OCI-LY7 (cell line): Measurements from ENCODE around the gene CFAP70. TPM values are rescaled to one million over a fixed set of nuclear protein-coding genes. Genes with fewer than 3 reads are reported as not detected.
A peak's percentile ranks its signal among the peaks of the same experiment; 100 is the strongest.

Source experiments
- BruUV-seq: library from RNA; stranded (reverse); fragments of 400-500 nt; replicated peaks from 2 replicates; lab custom pipeline; 2021; lab: Mats Ljungman, UMichigan
- CTCF ChIA-PET: fragments of 300-600 bp; sonication (Branson Sonifier 250); formaldehyde crosslinking; loops from one replicate; lab custom pipeline; 2022; ENCODE audit warnings: antibody characterized with exemption; ENCODE audit not compliant: unreplicated experiment; lab: Charles Lee
- POLR2A ChIA-PET: fragments of 300-600 bp; sonication (Branson Sonifier 250); formaldehyde crosslinking; loops from one replicate; lab custom pipeline; 2022; ENCODE audit warnings: antibody characterized with exemption; lab: Charles Lee
- DNase-seq: peaks from one replicate; pipeline ENCODE4 v3.0.0-alpha.2; 2015; ENCODE audit warnings: low spot score
- H2AFZ ChIP-seq: fragments of 200-600 bp; sonication (generic), shearing (Covaris generic); 2 replicates; pipeline ENCODE4 v1.6.1; 2014; ENCODE audit warnings: mild to moderate bottlenecking, antibody characterized with exemption, low read length, moderate library complexity
- H3K27ac ChIP-seq: fragments of 200-600 bp; sonication (generic); 2 replicates; pipeline ENCODE4 v1.5.1; 2014; ENCODE audit warnings: mixed run types, low read depth, mild to moderate bottlenecking, moderate library complexity, low read length, inconsistent platforms; ENCODE audit not compliant: poor library complexity, severe bottlenecking
- H3K36me3 ChIP-seq: fragments of 200-600 bp; sonication (generic); 2 replicates; pipeline ENCODE4 v1.6.1; 2014; ENCODE audit warnings: mild to moderate bottlenecking, antibody characterized with exemption, low read length, moderate library complexity, mixed read lengths; ENCODE audit not compliant: insufficient read depth
- H3K4me1 ChIP-seq: fragments of 200-600 bp; sonication (generic); 2 replicates; pipeline ENCODE4 v1.5.1; 2014; ENCODE audit warnings: mild to moderate bottlenecking, low read length; ENCODE audit not compliant: insufficient read depth, poor library complexity, severe bottlenecking
- H3K4me2 ChIP-seq: fragments of 200-600 bp; sonication (generic); 2 replicates; pipeline ENCODE4 v1.6.1; 2014; ENCODE audit warnings: mild to moderate bottlenecking, low read length
- H3K4me3 ChIP-seq: fragments of 200-600 bp; sonication (generic); 2 replicates; pipeline ENCODE4 v1.5.1; 2014; ENCODE audit warnings: mild to moderate bottlenecking, low read depth, low read length; ENCODE audit not compliant: poor library complexity, severe bottlenecking
- H3K79me2 ChIP-seq: fragments of 200-600 bp; sonication (generic); 2 replicates; pipeline ENCODE4 v1.6.1; 2016; ENCODE audit warnings: low read depth, mild to moderate bottlenecking, low read length, moderate library complexity, mixed read lengths; ENCODE audit not compliant: insufficient read depth
- H3K9me2 ChIP-seq: fragments of 200-600 bp; sonication (generic); 2 replicates; pipeline ENCODE4 v1.6.1; 2016; ENCODE audit warnings: mild to moderate bottlenecking, low read length, mixed read lengths; ENCODE audit not compliant: insufficient read depth
- H3K9me3 ChIP-seq: fragments of 200-600 bp; sonication (generic); 2 replicates; pipeline ENCODE4 v1.6.1; 2014; ENCODE audit warnings: mild to moderate bottlenecking, mixed run types, low read length, mixed read lengths
- H4K20me1 ChIP-seq: fragments of 200-600 bp; sonication (generic); 2 replicates; pipeline ENCODE4 v1.6.1; 2014; ENCODE audit warnings: mild to moderate bottlenecking, antibody characterized with exemption, low read length, moderate library complexity, mixed read lengths; ENCODE audit not compliant: insufficient read depth
- CTCF ChIP-seq: fragments of 200-600 bp; sonication (generic); conservative IDR thresholded peaks from 2 replicates; pipeline ENCODE4 v1.5.1; 2014; ENCODE audit warnings: mild to moderate bottlenecking, antibody characterized with exemption, low read length, moderate library complexity, mixed read lengths
- EZH2phosphoT487 ChIP-seq: fragments of 200-600 bp; sonication (generic); IDR thresholded peaks from 2 replicates; pipeline ENCODE4 v1.6.1; 2018; ENCODE audit warnings: low read depth, borderline replicate concordance, mild to moderate bottlenecking, mixed run types, antibody characterized with exemption, low read length, moderate library complexity, mixed read lengths
- intact Hi-C: fragments of 100-400 bp; cut with micrococcal nuclease; formaldehyde crosslinking; loops from one replicate; pipeline ENCODE4 v1.10.0; 2022; ENCODE audit not compliant: unreplicated experiment
- total RNA-seq, 2 experiments: library from RNA; depleted of rRNA in 1 of 2; stranded (reverse); fragments of >200 nt in 1 of 2; shearing (Covaris generic) in 1 of 2; gene quantifications; 2 replicates each; pipeline ENCODE4 v1.2.3, GENCODE V29; 2014 to 2022

CFAP70 gene
- total RNA-seq, 2 experiments from 2014 or later = 1.1 to 1.9 TPM

DNA sequence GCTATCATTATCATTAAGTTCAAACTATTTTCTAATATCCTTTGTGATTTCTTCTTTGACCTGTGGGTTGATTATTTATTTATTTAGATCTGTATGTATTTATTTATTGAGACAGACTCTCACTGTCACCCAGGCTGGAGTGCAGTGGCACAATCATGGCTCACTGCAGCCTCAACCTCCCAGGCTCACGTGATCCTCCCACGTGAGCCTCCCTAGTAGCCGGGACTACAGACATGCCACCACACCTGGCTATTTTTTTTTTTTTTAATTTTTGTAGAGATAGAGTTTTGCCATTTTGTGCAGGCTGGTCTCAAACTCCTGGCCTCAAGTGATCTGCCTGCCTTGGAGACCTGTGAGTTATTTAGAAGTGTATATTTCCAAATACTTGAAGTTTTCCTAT is 77.6 kb downstream of the CFAP70 start:
- no peak for DNase-seq
- Histone ChIP-seq H3K4me3 (no peak overlapping the region), H4K20me1 (no peaks in the 10 kb centered on the region), H3K36me3 (no peaks in the 10 kb centered on the region), H3K79me2 (no peaks in the 10 kb centered on the region), H3K27ac (no peak overlapping the region), H3K4me1 (no peaks in the 10 kb centered on the region), H3K9me3 (no peaks in the 10 kb centered on the region), H3K9me2 (no peaks in the 10 kb centered on the region), H2AFZ (no peak overlapping the region), H3K4me2 (no peak overlapping the region)
- no TSS peak for BruUV-seq
- CTCF ChIA-PET = no interaction called here
- intact Hi-C loops = no loop called here
- TF ChIP-seq EZH2phosphoT487 (no peak), CTCF (no peak)
- POLR2A ChIA-PET = interaction anchor here (0.5 to 0.6 kb wide), 2 partner anchors 213 to 283 kb away, joined by 3 to 4 read pairs; no protein-coding TSS in a partner anchor

GRCh38 chr10:73264423-73264822 is 94.2 kb downstream of the CFAP70 start:
- H3K4me3 ChIP-seq = no peak overlapping the region
- no peak overlapping the region for H3K27ac ChIP-seq
- H3K36me3 ChIP-seq = no peaks in the 10 kb centered on the region
- H4K20me1 ChIP-seq = no peaks in the 10 kb centered on the region
- H3K4me1 ChIP-seq = no peaks in the 10 kb centered on the region
- CTCF ChIA-PET = no interaction called here
- no peaks in the 10 kb centered on the region for H3K9me2 ChIP-seq
- peaks cover 13% of the 10 kb centered on the region; the same call in 1 of the 2 replicates for H3K9me3 ChIP-seq
- intact Hi-C loops = loop anchor here (1.0 to 10.0 kb wide), 2 partner anchors 260 to 380 kb away; no protein-coding TSS in a partner anchor
- DNase-seq = no peak
- BruUV-seq = no TSS peak
- no peaks in the 10 kb centered on the region for H3K79me2 ChIP-seq
- H3K4me2 ChIP-seq = no peak overlapping the region
- POLR2A ChIA-PET = interaction anchor here (0.5 to 0.9 kb wide), 3 partner anchors 14 to 473 kb away, joined by 3 to 5 read pairs (median 4); no protein-coding TSS in a partner anchor
- no peak overlapping the region for H2AFZ ChIP-seq
- no peak for TF ChIP-seq EZH2phosphoT487
- TF ChIP-seq CTCF = no peak

- H3K9me2 ChIP-seq = no peaks in the 10 kb centered on the region
- no peak overlapping the region for H2AFZ ChIP-seq
- no peaks in the 10 kb centered on the region for H3K79me2 ChIP-seq
- no peak for TF ChIP-seq EZH2phosphoT487
- TF ChIP-seq CTCF = peak; percentile 90
- ChIA-PET POLR2A (interaction anchor here (0.5 to 0.9 kb wide), 3 partner anchors 13 to 473 kb away, joined by 3 to 5 read pairs (median 4); no protein-coding TSS in a partner anchor), CTCF (no interaction called here)
- no peaks in the 10 kb centered on the region for H3K4me1 ChIP-seq
- no peak overlapping the region for H3K4me2 ChIP-seq
- H4K20me1 ChIP-seq = no peaks in the 10 kb centered on the region
- no peaks in the 10 kb centered on the region for H3K36me3 ChIP-seq
- H3K27ac ChIP-seq = no peak overlapping the region
- intact Hi-C loops = loop anchor here (1.0 to 10.0 kb wide), 2 partner anchors 261 to 380 kb away; no protein-coding TSS in a partner anchor
- peak; percentile 37 for DNase-seq
- H3K4me3 ChIP-seq = no peak overlapping the region
- no TSS peak for BruUV-seq
- peaks cover 17% of the 10 kb centered on the region; the same call in 1 of the 2 replicates for H3K9me3 ChIP-seq
Measured at GRCh38 chr10:73263693-73264347, 94.8 kb downstream of the CFAP70 start.
